ENCODE measurements around the gene CMIP. TPM values are rescaled to one million over a fixed set of nuclear protein-coding genes. Genes with fewer than 3 reads are reported as not detected.

Gene CMIP
- total and polyA plus RNA-seq, 10 of the 15 experiments (the other 5 are each of a cell fraction or from before 2014, with no cell fraction given), result 1.2 to 43.2 (median 4.4) TPM

DNA sequence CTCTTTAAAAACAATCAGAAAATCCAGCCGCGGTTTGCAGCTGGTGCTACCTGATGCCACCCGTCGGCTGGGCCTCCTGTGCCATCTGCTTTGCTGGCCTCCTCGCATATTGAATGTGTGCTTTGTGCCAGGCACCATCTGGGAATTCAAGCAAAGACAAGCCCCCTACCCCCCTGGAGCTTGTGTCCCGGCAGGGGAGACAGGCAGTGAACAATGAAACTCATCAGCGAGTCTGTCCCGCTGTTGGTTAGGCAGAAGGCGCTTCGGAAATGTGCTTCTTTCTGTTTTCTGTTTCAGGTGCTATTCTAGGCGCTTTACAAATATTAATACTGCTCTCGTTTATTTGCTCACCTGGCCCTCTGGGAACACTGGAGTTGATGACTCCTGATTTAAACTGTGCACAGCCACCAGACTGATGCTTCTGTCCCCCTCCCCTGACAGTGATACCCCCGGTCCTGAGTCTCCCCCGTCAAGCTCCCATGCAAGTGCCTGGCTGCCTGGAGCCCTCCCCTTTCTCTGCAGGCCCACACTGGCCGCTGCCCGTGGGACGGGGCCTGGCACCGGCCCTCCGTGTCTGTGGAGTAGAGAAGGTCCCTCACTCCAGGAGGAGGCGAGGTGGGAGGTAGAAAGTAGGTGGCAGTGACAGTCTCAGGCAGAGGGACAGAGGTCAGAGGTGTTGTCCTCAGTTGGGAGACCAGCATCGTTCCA is 208.3 kb downstream of the CMIP start:
- TF ChIP-seq CREB1 (IDR thresholded peaks at IDR 0.05; ENCODE audit: low read depth) (no peak), MEF2A (IDR thresholded peaks at IDR 0.05; ENCODE audit: insufficient read depth, low read depth, low read length) (peak; percentile 41; the same call in 1 of the 2 replicates), RUNX3 (IDR thresholded peaks at IDR 0.05; ENCODE audit: low read length) (peak; percentile 24; the same call in 1 of the 2 replicates), ZNF207 (IDR thresholded peaks at IDR 0.05; ENCODE audit: borderline replicate concordance) (no peak), RB1 (IDR thresholded peaks at IDR 0.05; ENCODE audit: borderline replicate concordance) (no peak), ASH2L (IDR thresholded peaks at IDR 0.05; ENCODE audit: borderline replicate concordance, low read depth) (no peak)
- no peaks in the 10 kb centered on the region for H4K20me1 ChIP-seq (ENCODE audit: control insufficient read depth, insufficient read depth)
- ChIA-PET CTCF (no interaction called here), SMC1A (ENCODE audit: uncharacterized antibody, unreplicated experiment) (no interaction called here), POLR2A (interaction anchor here (0.6 kb wide), 1 partner anchor 128 kb away, joined by 3 read pairs; no protein-coding TSS in a partner anchor), RAD21 (ENCODE audit: unreplicated experiment) (no interaction called here)
- intact Hi-C loops (cut with micrococcal nuclease; ENCODE audit: unreplicated experiment), result no loop called here
- peak overlapping the region; percentile 47; the same call in 1 of the 2 replicates for H3K4me2 ChIP-seq (ENCODE audit: control insufficient read depth, insufficient read depth)
- no peak overlapping the region for H2AFZ ChIP-seq (ENCODE audit: control insufficient read depth, low read depth, low read length)
- peak; percentile 34; the same call in 2 of the 3 replicates for ATAC-seq
- no peak for DNase-seq (ENCODE audit: low read depth, low spot score)
- no peaks in the 10 kb centered on the region for H3K79me2 ChIP-seq (ENCODE audit: control insufficient read depth, insufficient read depth, low read length)
- BruUV-seq (replicated peaks), result no TSS peak
- peaks cover 10 to 19% of the 10 kb centered on the region in 2 experiments; a peak in 3 of 4 replicates for H3K36me3 ChIP-seq (ENCODE audit: control insufficient read depth in 2 of 2, insufficient read depth in 2 of 2, low read length in 1 of 2)
- no peaks in the 10 kb centered on the region for H3K27me3 ChIP-seq (replicated peaks in 1 of 2; ENCODE audit: control insufficient read depth in 2 of 2, insufficient read depth in 2 of 2, low read length in 1 of 2)
- H3K4me1 ChIP-seq (ENCODE audit: control insufficient read depth, insufficient read depth, low read length), result peaks cover 18% of the 10 kb centered on the region
- peak overlapping the region; percentile 54 for H3K27ac ChIP-seq (ENCODE audit: control insufficient read depth, insufficient read depth)
- peak; percentile 27 for FAIRE-seq
- no peak overlapping the region for H3K9ac ChIP-seq (ENCODE audit: control insufficient read depth, insufficient read depth, low read length)
- no peak overlapping the region for H3K4me3 ChIP-seq
- in situ Hi-C loops (cut with MboI), result no loop called here
- WGBS (ENCODE audit: insufficient coverage, insufficient replicate concordance, low lambda C conversion rate, missing lambda C conversion rate), result 42% methylated on average over 20 of the region's 21 CpGs
- no peaks in the 10 kb centered on the region for H3K9me3 ChIP-seq (replicated peaks; ENCODE audit: control insufficient read depth, insufficient read depth, low read length)

DNA sequence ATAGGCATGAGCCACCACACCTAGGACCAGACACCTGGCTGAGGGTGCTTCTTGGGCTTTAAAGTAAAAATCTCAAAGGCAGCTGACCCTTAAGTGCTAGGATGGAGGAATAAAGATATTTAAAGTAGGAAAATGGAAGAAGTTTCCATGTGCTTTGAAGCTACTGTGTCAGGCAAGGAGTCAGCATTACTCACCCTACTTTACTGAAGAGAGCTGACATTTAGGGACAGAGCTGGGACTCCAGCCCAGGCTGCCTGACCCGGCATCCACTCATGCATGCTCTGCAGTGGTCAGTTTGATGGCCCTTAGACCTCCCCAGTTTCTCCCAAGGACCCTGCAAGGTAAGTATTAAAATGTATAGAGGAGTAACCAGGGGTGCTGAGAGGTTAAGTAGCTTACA is 209.7 kb downstream of the CMIP start:
- BruUV-seq (replicated peaks), result no TSS peak
- ATAC-seq, result no peak
- H3K27me3 ChIP-seq (replicated peaks in 1 of 2; ENCODE audit: control insufficient read depth in 2 of 2, insufficient read depth in 2 of 2, low read length in 1 of 2), result no peaks in the 10 kb centered on the region
- no peak for DNase-seq (ENCODE audit: low read depth, low spot score)
- no peaks in the 10 kb centered on the region for H4K20me1 ChIP-seq (ENCODE audit: control insufficient read depth, insufficient read depth)
- in situ Hi-C loops (cut with MboI), result no loop called here
- peaks cover 18% of the 10 kb centered on the region for H3K4me1 ChIP-seq (ENCODE audit: control insufficient read depth, insufficient read depth, low read length)
- H3K79me2 ChIP-seq (ENCODE audit: control insufficient read depth, insufficient read depth, low read length), result no peaks in the 10 kb centered on the region
- intact Hi-C loops (cut with micrococcal nuclease; ENCODE audit: unreplicated experiment), result no loop called here
- 93% methylated on average over 1 of the region's 1 CpG for WGBS (ENCODE audit: insufficient coverage, insufficient replicate concordance, low lambda C conversion rate, missing lambda C conversion rate)
- no peak overlapping the region for H3K27ac ChIP-seq (ENCODE audit: control insufficient read depth, insufficient read depth)
- H3K36me3 ChIP-seq (ENCODE audit: control insufficient read depth in 2 of 2, insufficient read depth in 2 of 2, low read length in 1 of 2), result peaks cover 10 to 21% of the 10 kb centered on the region in 2 experiments; a peak in 3 of 4 replicates
- SMC1A ChIA-PET (ENCODE audit: uncharacterized antibody, unreplicated experiment), result no interaction called here
- no peak overlapping the region for H3K9ac ChIP-seq (ENCODE audit: control insufficient read depth, insufficient read depth, low read length)
- no peak for FAIRE-seq
- H3K4me2 ChIP-seq (ENCODE audit: control insufficient read depth, insufficient read depth), result no peak overlapping the region
- H3K9me3 ChIP-seq (replicated peaks; ENCODE audit: control insufficient read depth, insufficient read depth, low read length), result no peaks in the 10 kb centered on the region
- POLR2A ChIA-PET, result no interaction called here
- TF ChIP-seq HDGF (IDR thresholded peaks at IDR 0.05) (no peak), NFIC (IDR thresholded peaks at IDR 0.05; ENCODE audit: low read depth, low read length) (no peak)
- TF ChIP-seq, protein P1, sequence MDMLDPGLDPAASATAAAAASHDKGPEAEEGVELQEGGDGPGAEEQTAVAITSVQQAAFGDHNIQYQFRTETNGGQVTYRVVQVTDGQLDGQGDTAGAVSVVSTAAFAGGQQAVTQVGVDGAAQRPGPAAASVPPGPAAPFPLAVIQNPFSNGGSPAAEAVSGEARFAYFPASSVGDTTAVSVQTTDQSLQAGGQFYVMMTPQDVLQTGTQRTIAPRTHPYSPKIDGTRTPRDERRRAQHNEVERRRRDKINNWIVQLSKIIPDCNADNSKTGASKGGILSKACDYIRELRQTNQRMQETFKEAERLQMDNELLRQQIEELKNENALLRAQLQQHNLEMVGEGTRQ (IDR thresholded peaks at IDR 0.05; ENCODE audit: borderline replicate concordance, low read depth, low read length), result no peak
- no peak overlapping the region for H3K4me3 ChIP-seq
- H2AFZ ChIP-seq (ENCODE audit: control insufficient read depth, low read depth, low read length), result no peak overlapping the region
- RAD21 ChIA-PET (ENCODE audit: unreplicated experiment), result no interaction called here
- CTCF ChIA-PET, result interaction anchor here (1.4 kb wide), 1 partner anchor 31 kb away, joined by 3 read pairs; no protein-coding TSS in a partner anchor

All from GM12878 (cell line).